ENCODE results near the gene ITPR1.

- TF ChIP-seq ZNF274 (IDR thresholded peaks at IDR 0.05; ENCODE audit: low read depth, low read length): no peak
- TF ChIP-seq SUZ12 (IDR thresholded peaks at IDR 0.05; ENCODE audit: extremely low read depth, insufficient read depth, insufficient read length): no peak
- no peak for TF ChIP-seq YY1 (IDR thresholded peaks at IDR 0.05; ENCODE audit: insufficient read depth, insufficient read length)
Observed at GRCh38 chr3:4752201-4753072, 259.3 kb downstream of the ITPR1 start.
